ENCODE results near the gene SPTLC2. TPM values are rescaled to one million over a fixed set of nuclear protein-coding genes. Genes with fewer than 3 reads are reported as not detected.

The SPTLC2 gene
- total and polyA plus RNA-seq, 4 donors, result 8.1 to 48.6 (median 27.6) TPM

DNA sequence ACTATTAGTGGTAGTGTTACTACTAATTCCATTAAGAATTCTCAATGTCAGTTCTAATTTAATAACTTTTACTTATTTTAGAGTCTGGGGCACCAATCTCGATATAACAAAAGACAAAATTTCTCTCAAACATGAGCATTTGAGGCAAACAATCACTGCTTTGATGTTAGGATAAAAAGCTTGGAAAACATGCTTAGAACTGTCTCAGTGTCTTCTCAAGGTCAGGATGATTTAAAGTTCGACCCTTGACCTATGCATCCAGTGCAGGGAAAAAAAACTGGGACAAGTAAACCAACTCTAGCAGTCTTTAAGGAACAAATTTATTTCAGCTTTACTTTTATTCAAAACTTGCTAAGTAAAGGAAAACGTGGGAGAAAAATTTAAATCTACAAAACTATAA lies 31.1 kb downstream of the SPTLC2 start:
- Histone ChIP-seq H3K36me3 (ENCODE audit: control insufficient read depth in 4 of 4, insufficient read depth in 4 of 4, low read length in 4 of 4) (peaks cover 0 to 4% (median 0%) of the 10 kb centered on the region in 4 donors), H3K9me3 (ENCODE audit: control insufficient read depth in 4 of 4, insufficient read depth in 3 of 4, low read length in 3 of 4) (no peaks in the 10 kb centered on the region), H3K27me3 (ENCODE audit: control insufficient read depth in 3 of 3, insufficient read depth in 3 of 3, low read length in 2 of 3) (no peaks in the 10 kb centered on the region), H3K4me1 (ENCODE audit: control insufficient read depth in 5 of 5, insufficient read depth in 5 of 5, low read length in 5 of 5) (peaks cover 3 to 20% (median 7%) of the 10 kb centered on the region in 5 donors), H3K4me3 (no peak overlapping the region), H3K27ac (ENCODE audit: low read depth in 1 of 2, low read length in 1 of 2) (no peak overlapping the region), H3K9ac (ENCODE audit: insufficient read depth in 1 of 2, low read length in 2 of 2) (no peak overlapping the region)
- WGBS, 2 donors, result 85% methylated on average over 3 of the region's 3 CpGs
- ATAC-seq (ENCODE audit: insufficient read depth, low FRiP score), result no peak
- DNase-seq, result no peak
- TF ChIP-seq, protein P1, sequence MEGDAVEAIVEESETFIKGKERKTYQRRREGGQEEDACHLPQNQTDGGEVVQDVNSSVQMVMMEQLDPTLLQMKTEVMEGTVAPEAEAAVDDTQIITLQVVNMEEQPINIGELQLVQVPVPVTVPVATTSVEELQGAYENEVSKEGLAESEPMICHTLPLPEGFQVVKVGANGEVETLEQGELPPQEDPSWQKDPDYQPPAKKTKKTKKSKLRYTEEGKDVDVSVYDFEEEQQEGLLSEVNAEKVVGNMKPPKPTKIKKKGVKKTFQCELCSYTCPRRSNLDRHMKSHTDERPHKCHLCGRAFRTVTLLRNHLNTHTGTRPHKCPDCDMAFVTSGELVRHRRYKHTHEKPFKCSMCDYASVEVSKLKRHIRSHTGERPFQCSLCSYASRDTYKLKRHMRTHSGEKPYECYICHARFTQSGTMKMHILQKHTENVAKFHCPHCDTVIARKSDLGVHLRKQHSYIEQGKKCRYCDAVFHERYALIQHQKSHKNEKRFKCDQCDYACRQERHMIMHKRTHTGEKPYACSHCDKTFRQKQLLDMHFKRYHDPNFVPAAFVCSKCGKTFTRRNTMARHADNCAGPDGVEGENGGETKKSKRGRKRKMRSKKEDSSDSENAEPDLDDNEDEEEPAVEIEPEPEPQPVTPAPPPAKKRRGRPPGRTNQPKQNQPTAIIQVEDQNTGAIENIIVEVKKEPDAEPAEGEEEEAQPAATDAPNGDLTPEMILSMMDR (IDR thresholded peaks at IDR 0.05; ENCODE audit: control extremely low read depth, extremely low read depth), result no peak

GRCh38 chr14:77584809-77585208 lies 31.6 kb downstream of the SPTLC2 start:
- Histone ChIP-seq H3K4me3 (no peak overlapping the region), H3K36me3 (ENCODE audit: control insufficient read depth in 4 of 4, insufficient read depth in 4 of 4, low read length in 4 of 4) (peaks cover 0 to 4% (median 0%) of the 10 kb centered on the region in 4 donors), H3K9me3 (ENCODE audit: control insufficient read depth in 4 of 4, insufficient read depth in 3 of 4, low read length in 3 of 4) (no peaks in the 10 kb centered on the region), H3K4me1 (ENCODE audit: control insufficient read depth in 5 of 5, insufficient read depth in 5 of 5, low read length in 5 of 5) (peaks cover 3 to 20% (median 7%) of the 10 kb centered on the region in 5 donors), H3K9ac (ENCODE audit: insufficient read depth in 1 of 2, low read length in 2 of 2) (no peak overlapping the region), H3K27ac (ENCODE audit: low read depth in 1 of 2, low read length in 1 of 2) (no peak overlapping the region), H3K27me3 (ENCODE audit: control insufficient read depth in 3 of 3, insufficient read depth in 3 of 3, low read length in 2 of 3) (no peaks in the 10 kb centered on the region)
- peak in 1 of 3 donors; percentile 39 for DNase-seq
- TF ChIP-seq, protein P1 (IDR thresholded peaks at IDR 0.05; ENCODE audit: control extremely low read depth, extremely low read depth), result no peak
- ATAC-seq (ENCODE audit: insufficient read depth, low FRiP score), result no peak
- 75 to 78% methylated on average over 10 of the region's 10 CpGs for WGBS, 2 donors

GRCh38 chr14:77583657-77584056 lies 32.8 kb downstream of the SPTLC2 start:
- no peaks in the 10 kb centered on the region for H3K9me3 ChIP-seq (ENCODE audit: control insufficient read depth in 4 of 4, insufficient read depth in 3 of 4, low read length in 3 of 4)
- no peak overlapping the region for H3K9ac ChIP-seq (ENCODE audit: insufficient read depth in 1 of 2, low read length in 2 of 2)
- H3K4me1 ChIP-seq (ENCODE audit: control insufficient read depth in 5 of 5, insufficient read depth in 5 of 5, low read length in 5 of 5), result peaks cover 5 to 24% (median 7%) of the 10 kb centered on the region in 5 donors
- DNase-seq (no peak), ATAC-seq (ENCODE audit: insufficient read depth, low FRiP score) (no peak)
- TF ChIP-seq, protein P1 (IDR thresholded peaks at IDR 0.05; ENCODE audit: control extremely low read depth, extremely low read depth), result no peak
- H3K27me3 ChIP-seq (ENCODE audit: control insufficient read depth in 3 of 3, insufficient read depth in 3 of 3, low read length in 2 of 3), result no peaks in the 10 kb centered on the region
- WGBS, 2 donors, result 59 to 79% methylated on average over 3 of the region's 3 CpGs
- no peak overlapping the region for H3K4me3 ChIP-seq
- H3K27ac ChIP-seq (ENCODE audit: low read depth in 1 of 2, low read length in 1 of 2), result no peak overlapping the region
- H3K36me3 ChIP-seq (ENCODE audit: control insufficient read depth in 4 of 4, insufficient read depth in 4 of 4, low read length in 4 of 4), result peaks cover 0 to 4% (median 0%) of the 10 kb centered on the region in 4 donors

DNA sequence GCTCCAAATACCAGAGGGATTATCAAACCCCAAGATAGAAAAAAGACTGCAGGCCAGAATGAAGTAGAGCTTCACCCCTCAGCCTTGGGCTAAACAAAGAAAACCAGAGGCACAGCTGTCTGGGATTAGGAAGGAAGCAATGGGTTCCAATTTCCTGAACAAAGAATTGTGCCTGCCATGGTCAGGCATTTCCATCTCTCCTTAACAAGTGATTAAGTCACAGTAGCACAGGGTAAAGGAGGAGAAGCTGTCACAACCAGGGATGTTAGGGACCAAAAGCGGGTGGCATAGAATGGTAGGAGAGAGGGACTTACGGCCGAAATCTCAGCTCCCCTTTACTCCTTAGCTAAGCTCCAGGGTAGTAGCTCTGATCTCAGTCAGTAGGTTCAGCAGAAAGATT lies 33.9 kb downstream of the SPTLC2 start:
- Histone ChIP-seq H3K4me3 (no peak overlapping the region), H3K9me3 (ENCODE audit: control insufficient read depth in 4 of 4, insufficient read depth in 3 of 4, low read length in 3 of 4) (no peaks in the 10 kb centered on the region), H3K36me3 (ENCODE audit: control insufficient read depth in 4 of 4, insufficient read depth in 4 of 4, low read length in 4 of 4) (peaks cover 0 to 4% (median 0%) of the 10 kb centered on the region in 4 donors), H3K9ac (ENCODE audit: insufficient read depth in 1 of 2, low read length in 2 of 2) (no peak overlapping the region), H3K27ac (ENCODE audit: low read depth in 1 of 2, low read length in 1 of 2) (peak overlapping the region in 1 of 2 donors; percentile 10), H3K4me1 (ENCODE audit: control insufficient read depth in 5 of 5, insufficient read depth in 5 of 5, low read length in 5 of 5) (peaks cover 5 to 24% (median 7%) of the 10 kb centered on the region in 5 donors), H3K27me3 (ENCODE audit: control insufficient read depth in 3 of 3, insufficient read depth in 3 of 3, low read length in 2 of 3) (no peaks in the 10 kb centered on the region)
- DNase-seq, result peak in 1 of 3 donors; percentile 34
- no peak for ATAC-seq (ENCODE audit: insufficient read depth, low FRiP score)
- TF ChIP-seq, protein P1 (IDR thresholded peaks at IDR 0.05; ENCODE audit: control extremely low read depth, extremely low read depth), result no peak
- 65 to 79% methylated on average over 3 of the region's 3 CpGs for WGBS, 2 donors

All from lung (tissue), 12 donors.